Measurements from ENCODE around the gene GPN3.
"Not testable (repeated sequence)": the region's sequence is repeated elsewhere in the genome, so short reads cannot be mapped to it uniquely, and the experiment has no call there.

GPN3 gene

DNA sequence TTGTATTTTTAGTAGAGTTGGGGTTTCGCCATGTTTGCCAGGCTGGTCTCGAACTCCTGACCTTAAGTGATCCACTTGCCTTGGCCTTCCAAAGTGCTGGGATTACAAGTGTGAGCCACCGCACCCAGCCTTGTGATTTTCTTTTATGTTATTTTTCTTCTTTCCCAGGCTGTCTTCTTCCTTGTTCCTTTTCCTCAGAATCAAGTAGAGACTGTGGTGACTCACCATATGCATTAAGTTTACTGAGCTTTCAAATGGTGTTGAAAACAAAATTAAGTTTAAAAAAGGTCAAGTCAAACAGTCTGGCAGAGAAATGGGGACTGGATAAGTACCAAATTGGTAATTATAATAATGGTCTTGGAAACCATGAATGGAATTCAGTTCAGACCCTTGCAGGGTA lies 23.6 kb downstream of the GPN3 start:
- no peak for DNase-seq (ENCODE audit: low read depth)

DNA sequence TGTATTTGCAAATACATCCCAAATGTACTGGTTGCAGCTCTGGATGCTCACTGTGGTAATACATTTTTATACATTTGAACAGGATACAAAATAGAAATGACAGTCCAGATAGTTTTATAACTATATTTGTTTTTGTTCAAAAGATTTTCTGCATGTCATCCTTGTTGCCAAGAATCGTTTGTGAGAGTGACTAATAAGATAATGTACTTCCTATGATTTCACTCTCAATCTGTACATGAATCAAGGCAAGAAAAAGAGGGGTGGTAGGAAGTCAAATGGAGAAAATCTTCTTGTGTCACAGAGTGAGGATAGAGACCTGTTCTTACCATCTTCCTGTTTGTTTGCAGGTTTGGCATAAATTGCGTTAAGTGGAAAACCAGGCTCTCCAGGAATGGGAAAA lies 31.8 kb downstream of the GPN3 start:
- DNase-seq (ENCODE audit: low read depth): no peak

DNA sequence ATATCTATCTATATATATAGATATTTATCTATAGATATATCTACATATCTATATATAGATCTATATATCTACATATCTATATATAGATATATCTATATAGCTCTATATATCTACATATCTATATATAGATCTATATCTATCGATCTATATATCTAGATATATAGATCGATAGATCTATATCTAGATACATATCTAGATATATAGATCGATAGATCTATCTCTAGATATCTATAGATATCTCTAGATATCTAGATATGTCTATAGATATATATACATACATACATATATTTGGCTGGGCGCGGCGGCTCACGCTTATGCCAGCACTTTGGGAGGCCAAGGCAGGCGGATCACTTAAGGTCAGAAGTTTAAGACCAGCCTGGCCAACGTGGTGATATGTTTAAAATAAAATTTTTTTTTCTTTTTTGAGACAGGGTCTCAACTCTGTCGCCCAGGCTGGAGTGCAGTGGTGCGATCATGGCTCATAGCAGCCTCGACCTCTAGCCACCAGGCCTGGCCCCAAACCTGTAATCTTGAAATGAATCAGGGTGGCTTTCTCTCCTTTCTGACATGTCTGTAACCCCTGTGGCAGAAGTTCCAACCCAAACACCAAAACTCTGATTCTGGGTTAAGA lies 36.0 kb downstream of the GPN3 start:
- peak; percentile 8 for DNase-seq (ENCODE audit: low read depth)

- DNase-seq (ENCODE audit: low read depth): not testable (repeated sequence)
These were observed 38.4 kb downstream of the GPN3 start for GRCh38 chr12:110429676-110430075.

DNA sequence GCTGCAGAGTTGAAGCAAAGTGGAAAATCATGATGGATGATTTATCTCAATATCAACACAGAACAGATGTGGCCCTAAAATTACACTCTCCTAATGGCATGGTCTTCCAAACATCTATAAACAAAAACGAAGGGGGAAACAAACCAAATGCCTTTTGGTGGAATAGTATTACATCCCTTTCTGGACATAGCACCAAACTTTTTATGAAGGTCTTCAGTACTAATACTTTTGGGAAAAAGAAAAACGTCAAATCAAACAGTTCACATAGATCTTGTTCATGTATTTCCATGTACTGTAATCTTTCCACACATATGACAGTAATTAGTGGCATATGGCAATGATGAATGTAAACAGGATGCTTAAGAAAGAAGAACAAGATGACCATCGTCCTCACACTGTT lies 41.7 kb downstream of the GPN3 start:
- no peak for DNase-seq (ENCODE audit: low read depth)

DNA sequence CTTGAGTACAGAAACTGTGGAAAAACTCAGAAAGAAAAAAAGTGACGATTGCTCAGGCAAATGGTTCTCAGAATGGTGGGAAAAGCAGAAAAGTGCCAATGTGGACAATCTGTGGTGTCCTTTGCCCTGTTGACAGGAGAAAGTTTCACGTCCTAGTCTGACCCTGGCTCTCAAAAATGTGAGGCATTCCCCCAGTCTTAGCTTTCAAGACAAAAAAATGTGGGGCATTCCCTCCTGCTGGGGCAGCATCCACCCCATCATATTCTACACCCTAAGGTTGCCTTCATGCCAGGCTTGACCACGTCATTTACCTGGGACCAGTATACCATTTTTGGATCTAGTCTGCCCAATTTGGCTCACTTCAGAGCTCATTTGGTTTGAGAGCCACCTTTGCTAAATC lies 43.8 kb downstream of the GPN3 start:
- DNase-seq (ENCODE audit: low read depth): no peak

GRCh38 chr12:110421701-110422100 lies 46.4 kb downstream of the GPN3 start:
- DNase-seq (ENCODE audit: low read depth): no peak

GRCh38 chr12:110421159-110421661 lies 46.8 kb downstream of the GPN3 start:
- DNase-seq (ENCODE audit: low read depth): no peak

DNA sequence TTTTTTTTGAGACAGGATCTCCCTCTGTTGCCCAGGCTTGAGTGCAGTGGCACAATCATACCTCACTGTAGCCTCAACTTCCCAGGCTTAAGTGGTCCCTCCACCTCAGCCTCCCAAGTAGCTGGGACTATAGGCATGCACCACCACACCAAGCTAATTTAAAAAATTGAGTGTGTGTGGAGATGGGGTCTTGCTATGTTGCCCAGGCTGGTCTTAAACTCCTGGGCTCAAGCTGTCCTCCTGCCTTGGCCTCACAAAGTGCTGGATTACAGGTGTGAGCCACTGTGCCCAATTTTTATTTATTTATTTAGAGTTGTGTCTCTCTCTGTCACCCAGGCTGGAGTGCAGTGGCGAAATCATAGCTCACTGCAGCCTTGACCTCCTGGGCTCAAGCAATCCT lies 47.4 kb downstream of the GPN3 start:
- DNase-seq (ENCODE audit: low read depth): not testable (repeated sequence)

DNA sequence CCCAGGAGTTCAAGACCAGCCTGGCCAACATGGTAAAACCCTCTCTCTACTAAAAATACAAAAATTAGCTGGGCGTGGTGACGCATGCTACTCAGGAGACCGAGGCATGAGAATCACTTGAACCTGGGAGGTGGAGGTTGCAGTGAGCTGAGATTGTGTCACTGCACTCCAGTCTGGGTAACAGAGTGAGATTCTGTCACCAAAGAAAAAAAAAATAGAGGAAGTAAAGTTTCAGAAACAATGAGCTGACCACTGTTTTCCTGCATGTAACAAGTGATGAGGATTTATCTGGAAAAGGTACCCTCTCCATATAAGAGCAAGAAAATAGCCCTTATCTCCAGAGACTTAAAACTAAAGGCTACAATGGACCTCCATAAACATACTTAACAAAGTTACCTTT lies 50.9 kb downstream of the GPN3 start:
- not testable (repeated sequence) for DNase-seq (ENCODE audit: low read depth)

DNA sequence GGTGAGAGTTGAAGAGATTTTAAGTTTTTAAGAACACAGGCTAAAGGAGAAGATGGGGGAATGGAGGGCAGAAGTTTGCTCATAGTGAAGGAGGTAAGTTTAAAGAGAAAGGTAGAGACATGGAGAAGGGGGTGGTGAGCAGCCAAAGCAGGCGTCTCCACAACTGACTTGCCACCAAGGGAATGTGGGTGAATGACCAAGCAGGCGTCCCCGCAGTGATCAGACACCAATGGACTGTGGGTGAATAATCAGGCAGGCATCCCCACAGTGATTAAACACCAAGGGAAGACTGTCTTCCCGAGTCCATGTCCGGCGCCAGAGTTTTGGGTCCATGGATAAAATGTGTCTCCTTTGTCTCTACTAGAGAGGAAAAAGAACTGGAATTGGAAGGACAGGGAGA lies 58.0 kb downstream of the GPN3 start:
- DNase-seq (ENCODE audit: low read depth): not testable (repeated sequence)

GRCh38 chr12:110405126-110405662 lies 62.9 kb downstream of the GPN3 start:
- not testable (repeated sequence) for DNase-seq (ENCODE audit: low read depth)

DNA sequence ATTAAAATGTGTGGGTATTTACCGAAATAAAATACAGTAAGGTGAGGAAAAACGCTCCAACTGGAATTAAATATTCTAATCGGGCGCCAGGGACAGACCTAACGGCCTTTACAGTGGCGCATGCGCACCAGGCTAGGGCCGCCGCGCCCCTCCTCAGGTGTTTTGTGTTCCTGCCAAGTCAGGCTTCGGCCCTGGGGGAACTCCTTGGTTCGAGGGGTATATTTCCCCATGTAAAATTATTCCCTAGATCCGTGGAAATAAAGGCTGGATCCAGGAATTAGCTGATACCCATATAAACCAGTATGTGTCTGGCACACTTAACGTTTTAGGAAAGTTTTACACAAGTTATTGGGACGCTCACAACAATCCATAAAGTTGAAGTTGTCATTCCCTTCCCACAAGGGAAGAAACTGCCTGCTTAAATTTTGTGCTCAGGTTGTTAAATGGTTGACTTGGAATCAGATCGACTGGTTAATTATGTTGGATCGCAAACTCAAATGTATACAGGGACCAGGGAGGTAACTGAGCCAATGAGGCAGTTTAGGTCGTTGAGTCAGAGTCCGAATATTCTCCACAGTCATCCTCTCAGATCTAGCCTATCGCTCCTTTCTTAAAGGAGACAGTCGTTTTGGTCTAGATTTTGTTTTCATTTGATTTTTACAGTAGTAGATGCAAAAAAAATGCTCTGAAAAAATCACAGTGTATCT lies 63.9 kb downstream of the GPN3 start:
- DNase-seq (ENCODE audit: low read depth): peak; percentile 62

DNA sequence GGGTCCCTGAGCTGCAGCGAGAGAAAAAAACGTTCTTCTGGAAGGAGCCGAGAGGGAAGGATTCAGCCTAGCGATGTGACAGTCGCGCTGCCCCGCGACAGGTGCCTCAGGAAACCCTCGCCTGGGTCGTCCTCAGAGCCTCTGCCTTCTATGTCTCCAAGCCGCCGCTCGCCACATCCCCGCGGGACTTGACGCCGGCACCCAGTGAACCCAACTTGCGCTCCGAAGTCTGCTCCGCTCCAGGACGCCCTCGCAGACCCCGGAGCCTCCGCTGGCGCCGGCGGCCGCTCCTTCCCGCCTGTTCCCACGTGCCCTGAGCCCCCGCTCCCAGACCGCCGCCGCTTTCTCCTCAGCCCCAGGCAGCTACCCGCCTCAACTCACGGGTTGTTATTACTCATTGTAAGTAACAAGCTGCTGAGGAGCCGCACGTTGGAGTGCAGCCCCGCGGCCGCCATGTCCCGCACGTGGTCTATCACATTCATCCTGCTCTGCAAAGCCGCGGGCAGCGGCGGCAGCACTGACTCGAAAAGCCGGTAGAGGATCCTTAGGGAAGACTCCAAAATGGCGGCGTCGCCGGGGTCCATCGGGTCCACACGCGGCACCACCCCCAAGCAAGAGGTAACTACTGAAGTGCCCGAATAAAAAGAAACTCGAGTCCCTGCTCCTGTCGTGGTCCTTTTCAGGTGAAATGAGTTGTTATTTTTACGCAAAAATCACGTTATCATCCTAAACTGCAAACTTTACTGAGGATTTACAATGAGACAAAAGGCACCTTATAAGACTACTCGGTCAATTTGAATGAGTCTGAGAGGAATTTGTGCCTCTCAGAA lies 64.7 kb downstream of the GPN3 start, which contains the start of gene ANAPC7:
TSS of gene ANAPC7 (minus strand) at position 563 of the 830 bp plus-strand sequence. CDS start at position 482, 81 bp downstream.
- DNase-seq (ENCODE audit: low read depth): peak; percentile 82
